ENCODE measurements around the gene KLF14.
A peak's percentile ranks its signal among the peaks of the same experiment; 100 is the strongest.
"Not testable (repeated sequence)": the region's sequence is repeated elsewhere in the genome, so short reads cannot be mapped to it uniquely, and the experiment has no call there.

The KLF14 gene

DNA sequence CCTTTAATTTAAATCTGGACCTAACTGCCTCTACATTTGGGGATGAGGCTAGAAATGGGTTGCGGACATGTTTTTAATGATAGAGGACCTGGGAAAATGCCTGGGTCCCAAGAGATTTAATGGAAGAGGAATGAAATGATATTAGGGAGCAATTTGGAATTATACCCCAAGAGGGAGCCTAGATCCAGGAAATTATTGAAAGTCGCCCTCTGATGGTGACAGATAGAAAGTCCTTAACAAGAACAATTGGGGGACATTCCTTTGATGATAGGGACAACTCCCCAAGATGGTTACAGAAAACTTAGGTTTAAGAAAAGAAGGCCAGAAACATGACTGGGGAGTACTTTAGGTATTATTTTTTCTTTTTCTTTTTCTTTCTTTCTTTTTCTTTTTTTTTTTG lies 38.2 kb downstream of the KLF14 start:
- peak; percentile 36 for DNase-seq (ENCODE audit: low read depth)
- TF ChIP-seq, protein P1, sequence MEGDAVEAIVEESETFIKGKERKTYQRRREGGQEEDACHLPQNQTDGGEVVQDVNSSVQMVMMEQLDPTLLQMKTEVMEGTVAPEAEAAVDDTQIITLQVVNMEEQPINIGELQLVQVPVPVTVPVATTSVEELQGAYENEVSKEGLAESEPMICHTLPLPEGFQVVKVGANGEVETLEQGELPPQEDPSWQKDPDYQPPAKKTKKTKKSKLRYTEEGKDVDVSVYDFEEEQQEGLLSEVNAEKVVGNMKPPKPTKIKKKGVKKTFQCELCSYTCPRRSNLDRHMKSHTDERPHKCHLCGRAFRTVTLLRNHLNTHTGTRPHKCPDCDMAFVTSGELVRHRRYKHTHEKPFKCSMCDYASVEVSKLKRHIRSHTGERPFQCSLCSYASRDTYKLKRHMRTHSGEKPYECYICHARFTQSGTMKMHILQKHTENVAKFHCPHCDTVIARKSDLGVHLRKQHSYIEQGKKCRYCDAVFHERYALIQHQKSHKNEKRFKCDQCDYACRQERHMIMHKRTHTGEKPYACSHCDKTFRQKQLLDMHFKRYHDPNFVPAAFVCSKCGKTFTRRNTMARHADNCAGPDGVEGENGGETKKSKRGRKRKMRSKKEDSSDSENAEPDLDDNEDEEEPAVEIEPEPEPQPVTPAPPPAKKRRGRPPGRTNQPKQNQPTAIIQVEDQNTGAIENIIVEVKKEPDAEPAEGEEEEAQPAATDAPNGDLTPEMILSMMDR (IDR thresholded peaks at IDR 0.05; ENCODE audit: insufficient read depth, low read depth, low read length, missing control alignments), result peak; percentile 37
- no peak overlapping the region for H3K4me3 ChIP-seq (ENCODE audit: low read depth, low read length)

DNA sequence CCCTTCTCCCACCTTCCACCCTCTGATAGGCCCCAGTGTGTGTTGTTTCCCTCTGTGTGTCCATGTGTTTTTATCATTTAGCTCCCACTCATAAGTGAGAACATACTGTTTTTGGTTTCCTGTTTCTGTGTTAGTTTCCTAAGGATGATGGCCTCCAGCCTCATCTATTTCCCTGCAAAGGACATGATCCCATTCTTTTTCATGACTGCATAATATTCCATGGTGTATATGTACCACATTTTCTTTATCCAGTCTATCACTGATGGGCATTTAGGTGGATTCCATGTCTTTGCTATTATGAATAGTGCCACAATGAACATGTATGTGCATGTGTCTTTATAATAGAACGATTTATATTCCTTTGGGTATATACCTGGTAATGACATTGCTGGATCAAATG lies 41.6 kb downstream of the KLF14 start:
- H3K4me3 ChIP-seq (ENCODE audit: low read depth, low read length); DNase-seq (ENCODE audit: low read depth): not testable (repeated sequence)

DNA sequence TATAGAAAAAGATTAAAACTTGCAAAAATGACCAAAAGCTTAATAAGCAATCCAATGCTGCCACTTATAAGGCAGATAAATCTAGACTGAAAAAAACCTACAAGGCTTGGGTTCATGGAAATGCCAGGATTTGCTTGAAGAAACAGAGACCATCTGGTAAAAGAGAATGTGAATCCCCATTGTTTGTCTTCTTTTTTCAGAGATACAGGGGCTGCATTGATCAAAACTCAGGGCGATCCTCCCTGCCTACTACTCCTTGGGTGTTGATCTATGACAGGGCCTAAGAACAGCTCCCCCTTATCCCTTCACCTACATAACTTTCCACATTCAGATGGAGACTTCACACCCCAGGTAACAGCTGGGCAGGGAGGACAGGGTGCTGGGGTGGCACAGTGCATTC lies 44.3 kb downstream of the KLF14 start:
- no peak overlapping the region for H3K4me3 ChIP-seq (ENCODE audit: low read depth, low read length)
- TF ChIP-seq, protein P1 (IDR thresholded peaks at IDR 0.05; ENCODE audit: insufficient read depth, low read depth, low read length, missing control alignments), result no peak
- no peak for DNase-seq (ENCODE audit: low read depth)

- DNase-seq (ENCODE audit: low read depth), result no peak
- no peak overlapping the region for H3K4me3 ChIP-seq (ENCODE audit: low read depth, low read length)
- TF ChIP-seq, protein P1 (IDR thresholded peaks at IDR 0.05; ENCODE audit: insufficient read depth, low read depth, low read length, missing control alignments), result no peak
Measured at GRCh38 chr7:130683026-130683425, 51.0 kb downstream of the KLF14 start.

Data from GM12865 (cell line).